Fibroblast of mammary gland (primary cell): Measurements from ENCODE around the gene ADGRV1.
A peak's percentile ranks its signal among the peaks of the same experiment; 100 is the strongest.
"Not testable (repeated sequence)": the region's sequence is repeated elsewhere in the genome, so short reads cannot be mapped to it uniquely, and the experiment has no call there.

Experiments used
- DNase-seq: peaks from one replicate; pipeline ENCODE4 v3.0.0-alpha.2; 2010; ENCODE audit warnings: low read depth
- H3K4me3 ChIP-seq: 2 replicates; pipeline ENCODE4 v1.5.1; 2011; ENCODE audit warnings: low read depth, mild to moderate bottlenecking, low read length, moderate library complexity; ENCODE audit not compliant: control insufficient read depth
- TF ChIP-seq, protein P1 (sequence below): conservative IDR thresholded peaks from 2 replicates; pipeline ENCODE4 v1.5.1; 2011; ENCODE audit warnings: low read depth, low read length, inconsistent platforms; ENCODE audit not compliant: control insufficient read depth, insufficient read depth

The ADGRV1 gene

DNA sequence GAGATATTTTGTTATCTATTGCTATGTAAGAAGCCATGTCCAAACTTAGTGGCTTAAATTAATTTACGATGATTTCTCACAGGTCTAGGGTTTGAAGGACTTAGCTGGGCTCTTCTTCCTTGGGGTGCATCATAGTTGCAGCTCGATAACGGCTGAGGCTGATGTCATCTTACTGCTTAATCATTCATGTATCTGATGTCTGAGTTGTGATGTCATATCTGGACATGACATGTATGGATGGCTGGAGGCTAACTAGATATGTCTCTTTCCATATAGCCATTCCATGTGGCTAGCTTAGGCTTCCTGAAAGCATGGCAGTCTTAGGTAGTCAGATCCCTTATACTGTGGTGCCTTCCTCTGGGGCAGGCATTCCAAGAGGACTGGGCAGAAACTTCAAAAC is 31.6 kb downstream of the ADGRV1 start:
- no peak overlapping the region for H3K4me3 ChIP-seq
- no peak for DNase-seq
- TF ChIP-seq, protein P1, sequence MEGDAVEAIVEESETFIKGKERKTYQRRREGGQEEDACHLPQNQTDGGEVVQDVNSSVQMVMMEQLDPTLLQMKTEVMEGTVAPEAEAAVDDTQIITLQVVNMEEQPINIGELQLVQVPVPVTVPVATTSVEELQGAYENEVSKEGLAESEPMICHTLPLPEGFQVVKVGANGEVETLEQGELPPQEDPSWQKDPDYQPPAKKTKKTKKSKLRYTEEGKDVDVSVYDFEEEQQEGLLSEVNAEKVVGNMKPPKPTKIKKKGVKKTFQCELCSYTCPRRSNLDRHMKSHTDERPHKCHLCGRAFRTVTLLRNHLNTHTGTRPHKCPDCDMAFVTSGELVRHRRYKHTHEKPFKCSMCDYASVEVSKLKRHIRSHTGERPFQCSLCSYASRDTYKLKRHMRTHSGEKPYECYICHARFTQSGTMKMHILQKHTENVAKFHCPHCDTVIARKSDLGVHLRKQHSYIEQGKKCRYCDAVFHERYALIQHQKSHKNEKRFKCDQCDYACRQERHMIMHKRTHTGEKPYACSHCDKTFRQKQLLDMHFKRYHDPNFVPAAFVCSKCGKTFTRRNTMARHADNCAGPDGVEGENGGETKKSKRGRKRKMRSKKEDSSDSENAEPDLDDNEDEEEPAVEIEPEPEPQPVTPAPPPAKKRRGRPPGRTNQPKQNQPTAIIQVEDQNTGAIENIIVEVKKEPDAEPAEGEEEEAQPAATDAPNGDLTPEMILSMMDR, result no peak

DNA sequence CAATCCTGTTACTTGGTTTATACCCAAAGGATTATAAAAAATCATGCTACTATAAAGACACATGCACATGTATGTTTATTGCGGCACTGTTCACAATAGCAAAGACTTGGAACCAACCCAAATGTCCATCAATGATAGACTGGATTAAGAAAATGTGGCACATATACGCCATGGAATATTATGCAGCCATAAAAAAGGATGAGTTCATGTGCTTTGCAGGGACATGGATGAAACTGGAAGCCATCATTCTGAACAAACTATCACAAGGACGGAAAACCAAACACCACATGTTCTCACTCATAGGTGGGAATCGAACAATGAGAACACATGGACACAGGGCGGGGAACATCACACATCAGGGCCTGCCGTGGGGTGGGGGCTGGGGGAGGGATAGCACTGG is 34.5 kb downstream of the ADGRV1 start:
- not testable (repeated sequence) for DNase-seq, H3K4me3 ChIP-seq

DNA sequence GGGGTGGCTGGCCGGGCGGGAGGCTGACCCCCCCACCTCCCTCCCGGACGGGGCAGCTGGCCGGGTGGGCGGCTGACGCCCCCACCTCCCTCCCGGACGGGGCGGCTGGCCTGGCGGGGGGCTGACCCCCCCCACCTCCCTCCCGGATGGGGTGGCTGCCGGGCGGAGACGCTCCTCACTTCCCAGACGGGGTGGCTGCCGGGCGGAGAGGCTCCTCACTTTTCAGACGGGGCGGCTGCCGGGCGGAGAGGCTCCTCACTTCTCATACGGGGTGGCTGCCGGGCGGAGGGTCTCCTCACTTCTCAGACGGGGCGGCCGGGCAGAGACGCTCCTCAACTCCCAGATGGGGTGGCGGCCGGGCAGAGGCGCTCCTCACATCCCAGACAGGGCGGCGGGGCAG is 37.2 kb downstream of the ADGRV1 start:
- DNase-seq, H3K4me3 ChIP-seq: not testable (repeated sequence)

DNA sequence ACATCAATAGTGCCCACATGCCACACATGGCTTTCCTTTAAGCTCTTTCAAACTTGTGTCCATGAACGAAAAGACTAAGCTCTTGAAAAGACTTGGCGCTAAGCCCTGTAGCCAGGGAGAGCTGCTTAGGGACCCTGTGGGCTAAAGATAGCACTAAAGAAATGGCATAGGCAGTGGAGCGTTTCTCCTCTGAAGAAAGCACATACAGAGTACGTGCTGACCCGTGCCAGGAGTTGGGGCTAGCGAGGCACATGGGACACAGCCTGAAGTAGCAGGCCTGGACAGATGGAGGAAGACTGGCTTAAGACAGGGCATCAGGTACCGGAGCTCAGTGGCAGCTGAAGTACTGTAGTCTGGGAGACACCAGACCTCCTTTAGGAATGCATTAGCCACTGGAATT is 39.7 kb downstream of the ADGRV1 start:
- DNase-seq, result no peak
- TF ChIP-seq, protein P1, result no peak
- H3K4me3 ChIP-seq, result no peak overlapping the region

DNA sequence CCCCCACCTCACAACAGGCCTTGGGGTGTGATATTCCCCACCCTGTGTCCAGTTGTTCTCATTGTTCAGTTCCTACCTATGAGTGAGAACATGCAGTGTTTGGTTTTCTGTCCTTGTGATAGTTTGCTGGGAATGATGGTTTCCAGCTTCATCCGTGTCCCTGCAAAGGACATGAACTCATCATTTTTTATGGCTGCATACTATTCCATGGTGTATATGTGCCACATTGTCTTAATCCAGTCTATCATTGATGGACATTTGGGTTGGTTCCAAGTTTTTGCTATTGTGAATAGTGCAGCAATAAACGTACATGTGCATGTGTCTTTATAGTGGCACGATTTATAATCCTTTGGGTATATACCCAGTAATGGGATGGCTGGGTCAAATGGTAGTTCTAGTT is 41.7 kb downstream of the ADGRV1 start:
- DNase-seq, H3K4me3 ChIP-seq: not testable (repeated sequence)

DNA sequence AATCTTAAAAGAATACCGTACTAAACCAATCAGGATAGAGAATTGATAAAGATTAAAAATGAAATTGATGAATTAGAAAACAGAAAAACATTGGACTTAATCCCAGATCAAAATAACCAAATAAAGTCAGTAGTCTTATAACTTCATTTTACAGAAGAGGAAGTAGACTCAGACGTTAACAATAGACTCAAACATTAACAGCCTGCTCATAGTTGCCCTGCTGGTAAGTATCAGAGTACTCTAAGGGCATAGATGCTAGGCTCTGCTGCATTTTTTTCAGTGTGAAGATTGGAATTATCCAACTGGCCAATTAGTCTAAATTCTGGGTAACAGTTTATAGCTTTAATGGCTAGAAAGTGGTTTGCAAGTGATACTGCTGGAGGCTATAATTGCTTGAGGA is 42.9 kb downstream of the ADGRV1 start:
- no peak for DNase-seq
- H3K4me3 ChIP-seq, result no peak overlapping the region
- TF ChIP-seq, protein P1, result no peak

DNA sequence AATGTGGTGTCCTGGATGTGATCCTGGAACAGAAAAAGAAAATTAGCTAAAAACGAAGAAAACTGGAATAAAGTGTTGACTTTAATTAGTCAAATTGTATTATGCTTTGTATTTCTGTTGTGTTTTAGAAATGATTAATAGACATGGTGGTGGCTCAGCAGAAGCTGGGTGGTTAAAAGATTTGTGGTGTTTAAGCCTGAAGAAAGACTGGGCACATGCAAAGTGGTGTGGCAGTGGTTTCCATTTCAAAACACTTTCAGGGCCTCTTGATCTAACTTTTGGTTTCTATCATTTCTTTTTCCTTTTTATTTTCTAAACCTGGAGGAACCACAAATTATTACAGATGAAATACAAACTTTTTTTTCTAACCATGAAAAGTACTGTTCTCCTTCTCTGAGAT is 44.1 kb downstream of the ADGRV1 start:
- TF ChIP-seq, protein P1, result no peak
- no peak overlapping the region for H3K4me3 ChIP-seq
- DNase-seq, result no peak

DNA sequence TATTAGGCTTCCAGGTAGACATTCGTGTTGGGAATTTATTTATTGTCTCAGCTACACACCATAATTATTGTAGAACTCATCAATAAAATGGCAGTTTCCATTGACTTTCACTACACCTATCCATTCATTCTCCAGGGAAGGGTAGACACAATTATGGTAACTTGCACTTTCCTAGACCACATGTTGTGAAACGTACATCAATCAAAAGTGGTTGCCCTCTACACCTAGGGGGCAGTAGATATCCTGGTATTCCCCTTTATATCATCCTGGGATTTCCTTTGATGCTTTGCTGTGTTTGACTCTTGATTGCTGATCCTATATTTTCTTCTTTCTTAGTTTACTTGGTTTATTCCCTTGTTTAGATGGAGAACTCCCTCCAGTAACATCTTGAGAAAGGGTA is 47.9 kb downstream of the ADGRV1 start:
- TF ChIP-seq, protein P1, result peak; percentile 32
- DNase-seq, result peak; percentile 6
- H3K4me3 ChIP-seq, result no peak overlapping the region

DNA sequence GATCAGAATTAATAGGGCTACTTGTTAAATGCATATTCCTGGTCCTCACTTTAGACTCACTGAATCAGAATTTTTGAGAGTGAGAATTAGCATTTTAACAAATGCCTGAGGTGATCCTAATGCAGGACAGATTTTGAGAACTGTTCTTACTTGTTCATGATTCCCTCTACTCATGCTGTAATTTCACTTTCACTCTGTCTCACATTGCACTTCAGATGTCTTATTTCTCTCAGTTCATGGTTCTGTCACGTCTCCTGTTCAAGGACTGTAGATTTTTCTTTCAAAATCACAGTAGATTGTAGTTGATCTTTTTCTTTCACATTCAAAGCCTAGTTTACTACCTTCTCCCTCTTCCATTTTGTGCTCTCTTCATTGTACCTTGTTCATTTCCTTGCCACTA is 54.3 kb downstream of the ADGRV1 start:
- no peak for DNase-seq
- no peak overlapping the region for H3K4me3 ChIP-seq
- TF ChIP-seq, protein P1, result no peak
